CD14-positive monocyte (primary cell): Measurements from ENCODE around the gene RPL28. TPM values are rescaled to one million over a fixed set of nuclear protein-coding genes. Genes with fewer than 3 reads are reported as not detected.
A peak's percentile ranks its signal among the peaks of the same experiment; 100 is the strongest.

Experiments
- DNase-seq, 3 donors: peaks; one replicate each; pipeline ENCODE4 v3.0.0-alpha.2; 2011 to 2022
- H2AFZ ChIP-seq: 2 replicates; pipeline ENCODE4 v1.6.0; 2012; ENCODE audit warnings: mild to moderate bottlenecking, low read depth, low read length, inconsistent platforms; ENCODE audit not compliant: insufficient read depth, poor library complexity, severe bottlenecking
- H3K27ac ChIP-seq, 2 donors: 1 replicate in 1 of 2; 2 replicates in 1 of 2; pipeline ENCODE4 v1.5.1; 2012 to 2013; ENCODE audit warnings: low read length in 2 of 2, control low read depth in 1 of 2, inconsistent platforms in 1 of 2, low read depth in 1 of 2, mild to moderate bottlenecking in 1 of 2
- H3K27me3 ChIP-seq, 2 donors: one replicate each; pipeline versions ENCODE4 v1.6.0 to v1.6.1; 2011 to 2013; ENCODE audit warnings: low read length in 2 of 2; ENCODE audit not compliant: control insufficient read depth in 2 of 2, insufficient read depth in 2 of 2
- H3K36me3 ChIP-seq, 2 donors: replicated peaks in 1 of 2; 1 replicate in 1 of 2; 2 replicates in 1 of 2; pipeline versions ENCODE4 v1.5.1 to v1.6.1; 2012 to 2013; ENCODE audit warnings: low read length in 2 of 2, control low read depth in 1 of 2, inconsistent platforms in 1 of 2, mild to moderate bottlenecking in 1 of 2; ENCODE audit not compliant: insufficient read depth in 2 of 2, control insufficient read depth in 1 of 2
- H3K4me1 ChIP-seq, 2 donors: 1 replicate in 1 of 2; 2 replicates in 1 of 2; pipeline versions ENCODE4 v1.5.1 to v1.6.1; 2012 to 2013; ENCODE audit warnings: low read length in 2 of 2, control low read depth in 1 of 2, inconsistent platforms in 1 of 2, mild to moderate bottlenecking in 1 of 2, moderate library complexity in 1 of 2; ENCODE audit not compliant: insufficient read depth in 2 of 2, control insufficient read depth in 1 of 2
- H3K4me2 ChIP-seq: replicated peaks from 2 replicates; pipeline ENCODE3; 2012; ENCODE audit warnings: low read length, moderate library complexity, mild to moderate bottlenecking; ENCODE audit not compliant: poor library complexity, severe bottlenecking; ENCODE audit errors: extremely low read depth
- H3K4me3 ChIP-seq, 3 experiments: fragments of 200-600 bp in 1 of 3; sonication (generic) in 1 of 3; replicated peaks in 1 of 3; 1 replicate in 2 of 3; 2 replicates in 1 of 3; pipeline ENCODE4 v1.5.1; 2011 to 2013; ENCODE audit warnings: low read length in 3 of 3, mild to moderate bottlenecking in 3 of 3, control low read depth in 2 of 3, low read depth in 2 of 3, inconsistent platforms in 1 of 3, moderate library complexity in 1 of 3
- H3K79me2 ChIP-seq: 2 replicates; pipeline ENCODE4 v1.6.0; 2012; ENCODE audit warnings: mild to moderate bottlenecking, control low read depth, inconsistent platforms, low read length, moderate library complexity; ENCODE audit not compliant: insufficient read depth
- H3K9ac ChIP-seq: 2 replicates; pipeline ENCODE4 v1.6.0; 2017; ENCODE audit warnings: low read length, mild to moderate bottlenecking; ENCODE audit not compliant: insufficient read depth, poor library complexity, severe bottlenecking
- H3K9me3 ChIP-seq, 2 donors: replicated peaks in 1 of 2; 1 replicate in 1 of 2; 2 replicates in 1 of 2; pipeline versions ENCODE4 v1.5.1 to v1.6.1; 2012 to 2013; ENCODE audit warnings: low read length in 2 of 2, control low read depth in 1 of 2; ENCODE audit not compliant: control insufficient read depth in 1 of 2, insufficient read depth in 1 of 2
- H4K20me1 ChIP-seq: 2 replicates; pipeline ENCODE4 v1.6.0; 2012; ENCODE audit warnings: mild to moderate bottlenecking, low read length, control low read depth, moderate library complexity; ENCODE audit not compliant: insufficient read depth
- H3K27ac Mint-ChIP-seq, 7 donors: one replicate each; pipeline ENCODE4 v1.8.0; 2020; ENCODE audit warnings: mild to moderate bottlenecking in 7 of 7, mixed read lengths in 7 of 7, moderate library complexity in 6 of 7, inconsistent platforms in 2 of 7
- H3K27me3 Mint-ChIP-seq, 3 donors: one replicate each; pipeline ENCODE4 v1.8.0; 2021 to 2022; ENCODE audit warnings: low read depth in 3 of 3, mild to moderate bottlenecking in 3 of 3, mixed read lengths in 3 of 3, moderate library complexity in 3 of 3, inconsistent platforms in 1 of 3
- H3K36me3 Mint-ChIP-seq, 2 donors: one replicate each; pipeline ENCODE4 v1.8.0; 2020; ENCODE audit warnings: mixed read lengths in 2 of 2, inconsistent platforms in 1 of 2, mild to moderate bottlenecking in 1 of 2
- H3K4me1 Mint-ChIP-seq: one replicate; pipeline ENCODE4 v1.8.0; 2020; ENCODE audit warnings: mild to moderate bottlenecking, mixed read lengths
- H3K4me3 Mint-ChIP-seq, 2 donors: one replicate each; pipeline ENCODE4 v1.8.0; 2020; ENCODE audit warnings: mild to moderate bottlenecking in 2 of 2, mixed read lengths in 2 of 2, moderate library complexity in 1 of 2
- H3K9me3 Mint-ChIP-seq, 7 donors: one replicate each; pipeline ENCODE4 v1.8.0; 2020 to 2022; ENCODE audit warnings: mixed read lengths in 7 of 7, mild to moderate bottlenecking in 6 of 7, moderate library complexity in 6 of 7, inconsistent platforms in 2 of 7
- CTCF ChIP-seq: fragments of 200-600 bp; IDR thresholded peaks from one replicate; pipeline ENCODE4 v1.8.0; 2022; ENCODE audit warnings: antibody characterized with exemption, mild to moderate bottlenecking
- WGBS: methylation state at CpG from one replicate; pipeline ENCODE4 v1.1.5; 2013; ENCODE audit warnings: missing lambda C conversion rate; ENCODE audit not compliant: insufficient coverage; 5-methylcytosine and 5-hydroxymethylcytosine counted together
- intact Hi-C, 2 donors: fragments of 100-400 bp; cut with micrococcal nuclease; formaldehyde crosslinking; loops; one replicate each; pipeline versions ENCODE4 v1.15.0 to v1.15.1; 2023
- polyA plus RNA-seq, 3 donors: library from polyadenylated mRNA; depleted of rRNA in 1 of 3; unstranded in 2 of 3; stranded (reverse) in 1 of 3; fragments of 300-500 nt in 2 of 3; fragments of >200 nt in 1 of 3; fragmentation: Illumina TruSeq in 2 of 3; gene quantifications; 1 replicate in 2 of 3; 2 replicates in 1 of 3; pipeline ENCODE4 v1.2.3, GENCODE V29; 2012 to 2021

Gene RPL28
- polyA plus RNA-seq, 3 donors: 199 to 3,862 (median 208) TPM

GRCh38 chr19:55370305-55370988 lies 15.3 kb upstream of the RPL28 start, which contains the start of gene IL11:
Gene IL11, minus strand, starts transcription at chr19:55370463. Its CDS starts 153 bp downstream, at chr19:55370310.
- intact Hi-C loops: no loop called here
- peak within 1 kb of the TSS; percentile 26 for H3K4me2 ChIP-seq
- H3K36me3 ChIP-seq: no peaks in the 10 kb centered on the region
- peaks cover 2 to 8% of the 10 kb centered on the region in 2 donors for H3K9me3 ChIP-seq
- no peaks in the 10 kb centered on the region for H4K20me1 ChIP-seq
- no peak for TF ChIP-seq CTCF
- peaks cover 4 to 6% of the 10 kb centered on the region in 2 donors for H3K4me1 ChIP-seq
- H3K4me3 ChIP-seq: no peak within 1 kb of the TSS
- H3K4me3 Mint-ChIP-seq: peak within 1 kb of the TSS in 1 of 2 donors; percentile 80
- peaks cover 32 to 74% of the 10 kb centered on the region in 2 donors for H3K27me3 ChIP-seq
- no peaks in the 10 kb centered on the region for H3K79me2 ChIP-seq
- peaks cover 5% of the 10 kb centered on the region for H3K4me1 Mint-ChIP-seq
- no peak within 1 kb of the TSS for H3K27ac Mint-ChIP-seq
- H3K9ac ChIP-seq: no peak within 1 kb of the TSS
- H2AFZ ChIP-seq: no peak within 1 kb of the TSS
- peaks cover 0 to 24% (median 6%) of the 10 kb centered on the region in 7 donors for H3K9me3 Mint-ChIP-seq
- H3K27me3 Mint-ChIP-seq: peaks cover 53 to 83% (median 74%) of the 10 kb centered on the region in 3 donors
- no peak within 1 kb of the TSS for H3K27ac ChIP-seq
- WGBS: no CpG with 5 or more reads among the region's 32 CpGs
- DNase-seq: no peak
- H3K36me3 Mint-ChIP-seq: peaks cover 0 to 4% of the 10 kb centered on the region in 2 donors

GRCh38 chr19:55372316-55373081 lies 13.2 kb upstream of the RPL28 start:
- peaks cover 2 to 8% of the 10 kb centered on the region in 2 donors for H3K9me3 ChIP-seq
- no peak overlapping the region for H3K4me2 ChIP-seq
- WGBS: 49% methylated on average over 18 of the region's 24 CpGs
- H3K36me3 ChIP-seq: no peaks in the 10 kb centered on the region
- Mint-ChIP-seq H3K4me3 (peak overlapping the region in 1 of 2 donors; percentile 72), H3K36me3 (peaks cover 0 to 4% of the 10 kb centered on the region in 2 donors), H3K9me3 (peaks cover 0 to 31% (median 6%) of the 10 kb centered on the region in 7 donors), H3K4me1 (peaks cover 5% of the 10 kb centered on the region), H3K27me3 (peaks cover 73 to 96% (median 79%) of the 10 kb centered on the region in 3 donors), H3K27ac (no peak overlapping the region)
- peaks cover 32 to 94% of the 10 kb centered on the region in 2 donors for H3K27me3 ChIP-seq
- H3K79me2 ChIP-seq: no peaks in the 10 kb centered on the region
- H2AFZ ChIP-seq: no peak overlapping the region
- no peak overlapping the region for H3K4me3 ChIP-seq
- DNase-seq: no peak
- no peaks in the 10 kb centered on the region for H4K20me1 ChIP-seq
- TF ChIP-seq CTCF: no peak
- intact Hi-C loops: no loop called here
- H3K27ac ChIP-seq: no peak overlapping the region
- H3K9ac ChIP-seq: no peak overlapping the region
- peaks cover 4 to 6% of the 10 kb centered on the region in 2 donors for H3K4me1 ChIP-seq
